OCI-LY7 (cell line): ENCODE results near the gene PHF12. TPM values are rescaled to one million over a fixed set of nuclear protein-coding genes. Genes with fewer than 3 reads are reported as not detected.

Source experiments
- BruUV-seq: library from RNA; stranded (reverse); fragments of 400-500 nt; replicated peaks from 2 replicates; lab custom pipeline; 2021; lab: Mats Ljungman, UMichigan
- CTCF ChIA-PET: fragments of 300-600 bp; sonication (Branson Sonifier 250); formaldehyde crosslinking; loops from one replicate; lab custom pipeline; 2022; ENCODE audit warnings: antibody characterized with exemption; ENCODE audit not compliant: unreplicated experiment; lab: Charles Lee
- POLR2A ChIA-PET: fragments of 300-600 bp; sonication (Branson Sonifier 250); formaldehyde crosslinking; loops from one replicate; lab custom pipeline; 2022; ENCODE audit warnings: antibody characterized with exemption; lab: Charles Lee
- DNase-seq: peaks from one replicate; pipeline ENCODE4 v3.0.0-alpha.2; 2015; ENCODE audit warnings: low spot score
- H2AFZ ChIP-seq: fragments of 200-600 bp; sonication (generic), shearing (Covaris generic); 2 replicates; pipeline ENCODE4 v1.6.1; 2014; ENCODE audit warnings: mild to moderate bottlenecking, antibody characterized with exemption, low read length, moderate library complexity
- H3K27ac ChIP-seq: fragments of 200-600 bp; sonication (generic); 2 replicates; pipeline ENCODE4 v1.5.1; 2014; ENCODE audit warnings: mixed run types, low read depth, mild to moderate bottlenecking, moderate library complexity, low read length, inconsistent platforms; ENCODE audit not compliant: poor library complexity, severe bottlenecking
- H3K36me3 ChIP-seq: fragments of 200-600 bp; sonication (generic); 2 replicates; pipeline ENCODE4 v1.6.1; 2014; ENCODE audit warnings: mild to moderate bottlenecking, antibody characterized with exemption, low read length, moderate library complexity, mixed read lengths; ENCODE audit not compliant: insufficient read depth
- H3K4me1 ChIP-seq: fragments of 200-600 bp; sonication (generic); 2 replicates; pipeline ENCODE4 v1.5.1; 2014; ENCODE audit warnings: mild to moderate bottlenecking, low read length; ENCODE audit not compliant: insufficient read depth, poor library complexity, severe bottlenecking
- H3K4me2 ChIP-seq: fragments of 200-600 bp; sonication (generic); 2 replicates; pipeline ENCODE4 v1.6.1; 2014; ENCODE audit warnings: mild to moderate bottlenecking, low read length
- H3K4me3 ChIP-seq: fragments of 200-600 bp; sonication (generic); 2 replicates; pipeline ENCODE4 v1.5.1; 2014; ENCODE audit warnings: mild to moderate bottlenecking, low read depth, low read length; ENCODE audit not compliant: poor library complexity, severe bottlenecking
- H3K79me2 ChIP-seq: fragments of 200-600 bp; sonication (generic); 2 replicates; pipeline ENCODE4 v1.6.1; 2016; ENCODE audit warnings: low read depth, mild to moderate bottlenecking, low read length, moderate library complexity, mixed read lengths; ENCODE audit not compliant: insufficient read depth
- H3K9me2 ChIP-seq: fragments of 200-600 bp; sonication (generic); 2 replicates; pipeline ENCODE4 v1.6.1; 2016; ENCODE audit warnings: mild to moderate bottlenecking, low read length, mixed read lengths; ENCODE audit not compliant: insufficient read depth
- H3K9me3 ChIP-seq: fragments of 200-600 bp; sonication (generic); 2 replicates; pipeline ENCODE4 v1.6.1; 2014; ENCODE audit warnings: mild to moderate bottlenecking, mixed run types, low read length, mixed read lengths
- H4K20me1 ChIP-seq: fragments of 200-600 bp; sonication (generic); 2 replicates; pipeline ENCODE4 v1.6.1; 2014; ENCODE audit warnings: mild to moderate bottlenecking, antibody characterized with exemption, low read length, moderate library complexity, mixed read lengths; ENCODE audit not compliant: insufficient read depth
- CTCF ChIP-seq: fragments of 200-600 bp; sonication (generic); conservative IDR thresholded peaks from 2 replicates; pipeline ENCODE4 v1.5.1; 2014; ENCODE audit warnings: mild to moderate bottlenecking, antibody characterized with exemption, low read length, moderate library complexity, mixed read lengths
- EZH2phosphoT487 ChIP-seq: fragments of 200-600 bp; sonication (generic); IDR thresholded peaks from 2 replicates; pipeline ENCODE4 v1.6.1; 2018; ENCODE audit warnings: low read depth, borderline replicate concordance, mild to moderate bottlenecking, mixed run types, antibody characterized with exemption, low read length, moderate library complexity, mixed read lengths
- intact Hi-C: fragments of 100-400 bp; cut with micrococcal nuclease; formaldehyde crosslinking; loops from one replicate; pipeline ENCODE4 v1.10.0; 2022; ENCODE audit not compliant: unreplicated experiment
- total RNA-seq, 2 experiments: library from RNA; depleted of rRNA in 1 of 2; stranded (reverse); fragments of >200 nt in 1 of 2; shearing (Covaris generic) in 1 of 2; gene quantifications; 2 replicates each; pipeline ENCODE4 v1.2.3, GENCODE V29; 2014 to 2022

The PHF12 gene
- total RNA-seq, 2 experiments from 2014 or later: 40.6 to 62.5 TPM

GRCh38 chr17:28941251-28941650, 10.1 kb downstream of the PHF12 start:
- Histone ChIP-seq H4K20me1 (peaks cover 19% of the 10 kb centered on the region), H3K27ac (no peak overlapping the region), H3K4me1 (peaks cover 17% of the 10 kb centered on the region), H3K36me3 (peaks cover 96% of the 10 kb centered on the region), H3K9me3 (no peaks in the 10 kb centered on the region), H2AFZ (no peak overlapping the region), H3K4me3 (no peak overlapping the region), H3K4me2 (no peak overlapping the region), H3K9me2 (no peaks in the 10 kb centered on the region), H3K79me2 (peaks cover 93% of the 10 kb centered on the region)
- DNase-seq: no peak
- BruUV-seq: no TSS peak
- TF ChIP-seq EZH2phosphoT487: no peak
- TF ChIP-seq CTCF: no peak
- POLR2A ChIA-PET: no interaction called here
- intact Hi-C loops: no loop called here
- CTCF ChIA-PET: no interaction called here

- no peak for DNase-seq
- no TSS peak for BruUV-seq
- H3K9me3 ChIP-seq: no peaks in the 10 kb centered on the region
- peaks cover 92% of the 10 kb centered on the region for H3K79me2 ChIP-seq
- H3K4me3 ChIP-seq: no peak overlapping the region
- H3K9me2 ChIP-seq: no peaks in the 10 kb centered on the region
- no peak overlapping the region for H3K4me2 ChIP-seq
- peaks cover 96% of the 10 kb centered on the region for H3K36me3 ChIP-seq
- POLR2A ChIA-PET: no interaction called here
- intact Hi-C loops: no loop called here
- no peak overlapping the region for H2AFZ ChIP-seq
- TF ChIP-seq EZH2phosphoT487: no peak
- TF ChIP-seq CTCF: no peak
- CTCF ChIA-PET: no interaction called here
- H3K4me1 ChIP-seq: peaks cover 15% of the 10 kb centered on the region
- no peak overlapping the region for H3K27ac ChIP-seq
- H4K20me1 ChIP-seq: peaks cover 15% of the 10 kb centered on the region
Observed at GRCh38 chr17:28940675-28941074, 10.6 kb downstream of the PHF12 start.

GRCh38 chr17:28940142-28940541, 11.2 kb downstream of the PHF12 start:
- no peak for DNase-seq
- Histone ChIP-seq H3K4me1 (peaks cover 9% of the 10 kb centered on the region), H3K4me2 (no peak overlapping the region), H3K27ac (no peak overlapping the region), H3K9me3 (no peaks in the 10 kb centered on the region), H3K9me2 (no peaks in the 10 kb centered on the region), H3K79me2 (peaks cover 92% of the 10 kb centered on the region), H3K36me3 (peaks cover 95% of the 10 kb centered on the region), H4K20me1 (peaks cover 15% of the 10 kb centered on the region), H3K4me3 (no peak overlapping the region), H2AFZ (no peak overlapping the region)
- CTCF ChIA-PET: no interaction called here
- POLR2A ChIA-PET: no interaction called here
- TF ChIP-seq EZH2phosphoT487 (no peak), CTCF (no peak)
- BruUV-seq: no TSS peak
- intact Hi-C loops: no loop called here
